Mesenchymal stem cell (in vitro differentiated cells and primary cell): Measurements from ENCODE around the gene TGM2.

Experiments used
- DNase-seq: peaks from one replicate; pipeline ENCODE4 v3.0.0-alpha.2; 2013
- H2AFZ ChIP-seq: one replicate; pipeline ENCODE4 v1.6.1; 2013; ENCODE audit warnings: low read depth, mild to moderate bottlenecking, control low read depth, inconsistent platforms, low read length, moderate library complexity
- H2AK5ac ChIP-seq: 2 replicates; pipeline ENCODE4 v1.6.1; 2013; ENCODE audit warnings: low read length, moderate library complexity, mild to moderate bottlenecking, inconsistent platforms; ENCODE audit not compliant: severe bottlenecking
- H2BK120ac ChIP-seq: one replicate; pipeline ENCODE4 v1.6.1; 2013; ENCODE audit warnings: low read depth, mild to moderate bottlenecking, inconsistent platforms, low read length, moderate library complexity
- H2BK12ac ChIP-seq, 2 experiments: one replicate each; pipeline ENCODE4 v1.6.1; 2013; ENCODE audit warnings: inconsistent platforms in 2 of 2, low read length in 2 of 2, mild to moderate bottlenecking in 2 of 2, moderate library complexity in 2 of 2, control low read depth in 1 of 2
- H2BK15ac ChIP-seq: one replicate; pipeline ENCODE4 v1.6.1; 2013; ENCODE audit warnings: mild to moderate bottlenecking, low read depth, inconsistent platforms; ENCODE audit not compliant: poor library complexity, severe bottlenecking
- H2BK5ac ChIP-seq: 2 replicates; pipeline ENCODE4 v1.6.1; 2013; ENCODE audit warnings: low read depth, mild to moderate bottlenecking, low read length, control low read depth, inconsistent platforms; ENCODE audit not compliant: poor library complexity, severe bottlenecking
- H3K14ac ChIP-seq, 2 experiments: one replicate each; pipeline ENCODE4 v1.6.1; 2013; ENCODE audit warnings: inconsistent platforms in 2 of 2, low read length in 2 of 2, control low read depth in 1 of 2, mild to moderate bottlenecking in 1 of 2, moderate library complexity in 1 of 2
- H3K18ac ChIP-seq, 2 experiments: one replicate each; pipeline ENCODE4 v1.6.1; 2013; ENCODE audit warnings: inconsistent platforms in 2 of 2, low read length in 2 of 2, control low read depth in 1 of 2, low read depth in 1 of 2, mild to moderate bottlenecking in 1 of 2
- H3K23ac ChIP-seq, 2 experiments: one replicate each; pipeline ENCODE4 v1.6.1; 2013; ENCODE audit warnings: inconsistent platforms in 2 of 2, low read length in 2 of 2, mild to moderate bottlenecking in 2 of 2, moderate library complexity in 2 of 2, control low read depth in 1 of 2
- H3K27ac ChIP-seq: 2 replicates; pipeline ENCODE4 v1.5.1; 2013; ENCODE audit warnings: mild to moderate bottlenecking, moderate library complexity, low read length, control low read depth, inconsistent platforms; ENCODE audit not compliant: poor library complexity, severe bottlenecking
- H3K27me3 ChIP-seq, 2 experiments: 2 replicates each; pipeline versions ENCODE4 v1.6.1 to v1.7.0; 2013; ENCODE audit warnings: low read length in 2 of 2, mild to moderate bottlenecking in 2 of 2, moderate library complexity in 2 of 2, control low read depth in 1 of 2, inconsistent platforms in 1 of 2; ENCODE audit not compliant: control insufficient read depth in 1 of 2, insufficient read depth in 1 of 2
- H3K36me3 ChIP-seq, 2 experiments: 2 replicates each; pipeline versions ENCODE4 v1.6.1 to v1.7.0; 2013; ENCODE audit warnings: low read length in 2 of 2, control low read depth in 1 of 2, inconsistent platforms in 1 of 2, low read depth in 1 of 2, mild to moderate bottlenecking in 1 of 2; ENCODE audit not compliant: insufficient read depth in 2 of 2, control insufficient read depth in 1 of 2
- H3K4ac ChIP-seq, 2 experiments: one replicate each; pipeline ENCODE4 v1.6.1; 2013; ENCODE audit warnings: inconsistent platforms in 2 of 2, low read length in 2 of 2, mild to moderate bottlenecking in 2 of 2, moderate library complexity in 2 of 2, control low read depth in 1 of 2, low read depth in 1 of 2
- H3K4me1 ChIP-seq: 2 replicates; pipeline ENCODE4 v1.6.1; 2013; ENCODE audit warnings: low read depth, low read length, control low read depth; ENCODE audit not compliant: control insufficient read depth, insufficient read depth
- H3K4me2 ChIP-seq: 2 replicates; pipeline ENCODE4 v1.6.1; 2013; ENCODE audit warnings: low read length, mild to moderate bottlenecking, inconsistent platforms; ENCODE audit not compliant: poor library complexity, severe bottlenecking
- H3K4me3 ChIP-seq, 2 experiments: 2 replicates each; pipeline versions ENCODE4 v1.5.1 to v1.7.0; 2013; ENCODE audit warnings: low read length in 2 of 2, mild to moderate bottlenecking in 2 of 2, control low read depth in 1 of 2, low read depth in 1 of 2; ENCODE audit not compliant: insufficient read depth in 1 of 2
- H3K79me1 ChIP-seq: replicated peaks from 2 replicates; pipeline ENCODE4 v1.6.1; 2013; ENCODE audit warnings: mild to moderate bottlenecking, control low read depth, low read length, inconsistent platforms; ENCODE audit not compliant: poor library complexity, severe bottlenecking
- H3K9ac ChIP-seq: 2 replicates; pipeline ENCODE4 v1.7.0; 2013; ENCODE audit warnings: mild to moderate bottlenecking, low read length, moderate library complexity
- H3K9me3 ChIP-seq: 2 replicates; pipeline ENCODE4 v1.7.0; 2013; ENCODE audit warnings: mild to moderate bottlenecking, low read length; ENCODE audit not compliant: control insufficient read depth
- H4K8ac ChIP-seq: one replicate; pipeline ENCODE4 v1.6.1; 2013; ENCODE audit warnings: inconsistent platforms, mild to moderate bottlenecking, low read length, moderate library complexity
- H4K91ac ChIP-seq: one replicate; pipeline ENCODE4 v1.6.1; 2013; ENCODE audit warnings: mild to moderate bottlenecking, low read length, inconsistent platforms
- WGBS: methylation state at CpG from one replicate; pipeline ENCODE4 v1.1.7; 2013; ENCODE audit warnings: mixed read lengths; 5-methylcytosine and 5-hydroxymethylcytosine counted together

The TGM2 gene

DNA sequence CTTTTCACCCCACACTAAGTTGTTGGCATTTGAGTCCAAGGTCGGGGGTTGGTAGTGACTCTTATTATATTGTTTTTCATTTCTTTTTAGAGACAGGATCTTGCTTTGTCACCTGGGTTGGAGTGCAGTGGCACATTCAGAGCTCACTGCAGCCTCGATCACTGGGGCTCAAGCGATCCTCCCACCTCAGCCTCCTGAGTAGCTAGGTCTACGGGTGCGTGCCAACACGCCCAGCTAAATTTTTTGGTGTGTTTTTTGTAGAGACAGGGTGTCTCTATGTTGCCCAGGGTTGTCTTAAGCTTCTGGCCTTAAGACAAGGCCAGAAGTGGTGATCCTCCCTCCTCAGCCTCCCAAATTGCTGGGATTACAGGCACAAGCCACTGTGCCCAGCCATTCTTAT, 25.1 kb upstream of the TGM2 start:
- Histone ChIP-seq H2BK12ac (no peak overlapping the region), H3K27me3 (peaks cover 0 to 27% of the 10 kb centered on the region in 2 experiments), H3K23ac (no peak overlapping the region), H2AK5ac (no peak overlapping the region), H2BK120ac (no peak overlapping the region), H3K9ac (no peak overlapping the region), H3K9me3 (peaks cover 4% of the 10 kb centered on the region), H3K4me2 (no peak overlapping the region), H3K4me1 (no peaks in the 10 kb centered on the region), H3K14ac (no peak overlapping the region), H2BK5ac (no peak overlapping the region), H4K8ac (no peak overlapping the region), H3K79me1 (no peaks in the 10 kb centered on the region), H3K36me3 (no peaks in the 10 kb centered on the region), H3K27ac (no peak overlapping the region), H3K4me3 (no peak overlapping the region), H4K91ac (no peak overlapping the region), H2AFZ (no peak overlapping the region), H3K4ac (no peak overlapping the region), H2BK15ac (no peak overlapping the region), H3K18ac (no peak overlapping the region)
- DNase-seq: no peak
- WGBS: 98% methylated on average over 6 of the region's 6 CpGs

GRCh38 chr20:38187517-38187916, 22.4 kb upstream of the TGM2 start:
- peaks cover 0 to 10% of the 10 kb centered on the region in 2 experiments for H3K27me3 ChIP-seq
- H3K9ac ChIP-seq: no peak overlapping the region
- H3K14ac ChIP-seq: no peak overlapping the region
- H3K27ac ChIP-seq: no peak overlapping the region
- H2BK120ac ChIP-seq: no peak overlapping the region
- H2BK5ac ChIP-seq: no peak overlapping the region
- WGBS: 52% methylated on average over 5 of the region's 5 CpGs
- H3K79me1 ChIP-seq: no peaks in the 10 kb centered on the region
- H4K91ac ChIP-seq: no peak overlapping the region
- H4K8ac ChIP-seq: no peak overlapping the region
- H3K36me3 ChIP-seq: no peaks in the 10 kb centered on the region
- peak; percentile 56 for DNase-seq
- H3K4ac ChIP-seq: no peak overlapping the region
- H3K4me3 ChIP-seq: no peak overlapping the region
- H2AK5ac ChIP-seq: no peak overlapping the region
- no peak overlapping the region for H3K4me2 ChIP-seq
- H3K18ac ChIP-seq: no peak overlapping the region
- no peak overlapping the region for H2BK12ac ChIP-seq
- H3K4me1 ChIP-seq: no peaks in the 10 kb centered on the region
- peaks cover 4% of the 10 kb centered on the region for H3K9me3 ChIP-seq
- H2BK15ac ChIP-seq: no peak overlapping the region
- no peak overlapping the region for H3K23ac ChIP-seq
- H2AFZ ChIP-seq: no peak overlapping the region

GRCh38 chr20:38186788-38187221, 21.7 kb upstream of the TGM2 start:
- H3K14ac ChIP-seq: no peak overlapping the region
- no peaks in the 10 kb centered on the region for H3K36me3 ChIP-seq
- H4K8ac ChIP-seq: no peak overlapping the region
- H2AK5ac ChIP-seq: no peak overlapping the region
- no peak overlapping the region for H3K9ac ChIP-seq
- 88% methylated on average over 4 of the region's 5 CpGs for WGBS
- no peak overlapping the region for H2AFZ ChIP-seq
- no peaks in the 10 kb centered on the region for H3K79me1 ChIP-seq
- no peak overlapping the region for H3K18ac ChIP-seq
- H4K91ac ChIP-seq: no peak overlapping the region
- H3K27me3 ChIP-seq: peaks cover 0 to 9% of the 10 kb centered on the region in 2 experiments
- no peak overlapping the region for H3K23ac ChIP-seq
- no peak overlapping the region for H2BK120ac ChIP-seq
- DNase-seq: no peak
- no peak overlapping the region for H2BK12ac ChIP-seq
- H3K4me3 ChIP-seq: no peak overlapping the region
- no peak overlapping the region for H2BK15ac ChIP-seq
- H3K27ac ChIP-seq: no peak overlapping the region
- H3K9me3 ChIP-seq: peaks cover 11% of the 10 kb centered on the region
- no peak overlapping the region for H2BK5ac ChIP-seq
- no peak overlapping the region for H3K4me2 ChIP-seq
- peaks cover 1% of the 10 kb centered on the region for H3K4me1 ChIP-seq
- H3K4ac ChIP-seq: no peak overlapping the region

GRCh38 chr20:38184101-38184500, 19.0 kb upstream of the TGM2 start:
- no peaks in the 10 kb centered on the region for H3K36me3 ChIP-seq
- H2BK120ac ChIP-seq: no peak overlapping the region
- H2BK15ac ChIP-seq: no peak overlapping the region
- no peak overlapping the region for H3K4ac ChIP-seq
- H3K4me1 ChIP-seq: peaks cover 10% of the 10 kb centered on the region
- H3K79me1 ChIP-seq: no peaks in the 10 kb centered on the region
- peaks cover 0 to 6% of the 10 kb centered on the region in 2 experiments for H3K27me3 ChIP-seq
- no peak overlapping the region for H3K14ac ChIP-seq
- no peak overlapping the region for H3K27ac ChIP-seq
- H4K8ac ChIP-seq: no peak overlapping the region
- 74% methylated on average over 7 of the region's 8 CpGs for WGBS
- H3K9ac ChIP-seq: no peak overlapping the region
- no peak overlapping the region for H2BK12ac ChIP-seq
- H4K91ac ChIP-seq: no peak overlapping the region
- no peak overlapping the region for H2AFZ ChIP-seq
- no peak overlapping the region for H3K4me2 ChIP-seq
- H3K18ac ChIP-seq: no peak overlapping the region
- H2AK5ac ChIP-seq: no peak overlapping the region
- no peak overlapping the region for H2BK5ac ChIP-seq
- H3K9me3 ChIP-seq: peaks cover 11% of the 10 kb centered on the region
- DNase-seq: no peak
- H3K23ac ChIP-seq: no peak overlapping the region
- H3K4me3 ChIP-seq: no peak overlapping the region
